Nucleus accumbens (tissue), 56 donors: ENCODE measurements around the gene BEST1.
"Not testable (repeated sequence)": the region's sequence is repeated elsewhere in the genome, so short reads cannot be mapped to it uniquely, and the experiment has no call there.

Experiments used
- DNase-seq, 56 donors: peaks; one replicate each; lab custom pipeline; 2025; lab: John Stamatoyannopoulos, UW

The BEST1 gene

GRCh38 chr11:61974766-61975631 lies 24.8 kb downstream of the BEST1 start:
- DNase-seq = no peak

- DNase-seq = no peak
These were observed 25.7 kb downstream of the BEST1 start for GRCh38 chr11:61975638-61976419.

GRCh38 chr11:61976420-61976800 lies 26.3 kb downstream of the BEST1 start:
- DNase-seq = no peak

- no peak for DNase-seq
These were observed 26.8 kb downstream of the BEST1 start for GRCh38 chr11:61976813-61977475.

- DNase-seq = no peak
These were observed 28.8 kb downstream of the BEST1 start for GRCh38 chr11:61978703-61979661.

GRCh38 chr11:61980783-61981541 lies 30.8 kb downstream of the BEST1 start:
- no peak for DNase-seq

GRCh38 chr11:61983419-61983818 lies 33.3 kb downstream of the BEST1 start:
- peak in 1 of 56 donors; percentile 20 for DNase-seq

- DNase-seq = no peak
These were observed 35.7 kb downstream of the BEST1 start for GRCh38 chr11:61985869-61986268.

GRCh38 chr11:61994981-61995380 lies 44.8 kb downstream of the BEST1 start:
- peak in 2 of 56 donors; percentile 10 to 26 for DNase-seq

GRCh38 chr11:61996933-61997332 lies 46.8 kb downstream of the BEST1 start:
- DNase-seq = peak in 50 of 56 donors; percentile 22 to 85 (median 69)

GRCh38 chr11:61999141-61999975 lies 49.2 kb downstream of the BEST1 start:
- DNase-seq = no peak

GRCh38 chr11:62000539-62001446 lies 50.6 kb downstream of the BEST1 start:
- no peak for DNase-seq

- no peak for DNase-seq
These were observed 51.5 kb downstream of the BEST1 start for GRCh38 chr11:62001450-62002191.

GRCh38 chr11:62002283-62002682 lies 52.1 kb downstream of the BEST1 start:
- not testable (repeated sequence) for DNase-seq

GRCh38 chr11:62004473-62004872 lies 54.3 kb downstream of the BEST1 start:
- DNase-seq = peak in 7 of 56 donors; percentile 9 to 21 (median 14)

- DNase-seq = no peak
These were observed 58.0 kb downstream of the BEST1 start for GRCh38 chr11:62008193-62008592.
